M059J (cell line): ENCODE data around the gene PIK3C2G. TPM values are rescaled to one million over a fixed set of nuclear protein-coding genes. Genes with fewer than 3 reads are reported as not detected.
"Not testable (repeated sequence)": the region's sequence is repeated elsewhere in the genome, so short reads cannot be mapped to it uniquely, and the experiment has no call there.

Experiments
- DNase-seq: peaks from one replicate; pipeline ENCODE4 v3.0.0-alpha.2; 2012; ENCODE audit warnings: low read depth
- total RNA-seq: library from RNA; depleted of rRNA; stranded (reverse); fragments of >200 nt; shearing (Covaris generic); gene quantifications from 2 replicates; pipeline ENCODE4 v1.2.3, GENCODE V29; 2014; rRNA removed

Gene PIK3C2G, protein sequence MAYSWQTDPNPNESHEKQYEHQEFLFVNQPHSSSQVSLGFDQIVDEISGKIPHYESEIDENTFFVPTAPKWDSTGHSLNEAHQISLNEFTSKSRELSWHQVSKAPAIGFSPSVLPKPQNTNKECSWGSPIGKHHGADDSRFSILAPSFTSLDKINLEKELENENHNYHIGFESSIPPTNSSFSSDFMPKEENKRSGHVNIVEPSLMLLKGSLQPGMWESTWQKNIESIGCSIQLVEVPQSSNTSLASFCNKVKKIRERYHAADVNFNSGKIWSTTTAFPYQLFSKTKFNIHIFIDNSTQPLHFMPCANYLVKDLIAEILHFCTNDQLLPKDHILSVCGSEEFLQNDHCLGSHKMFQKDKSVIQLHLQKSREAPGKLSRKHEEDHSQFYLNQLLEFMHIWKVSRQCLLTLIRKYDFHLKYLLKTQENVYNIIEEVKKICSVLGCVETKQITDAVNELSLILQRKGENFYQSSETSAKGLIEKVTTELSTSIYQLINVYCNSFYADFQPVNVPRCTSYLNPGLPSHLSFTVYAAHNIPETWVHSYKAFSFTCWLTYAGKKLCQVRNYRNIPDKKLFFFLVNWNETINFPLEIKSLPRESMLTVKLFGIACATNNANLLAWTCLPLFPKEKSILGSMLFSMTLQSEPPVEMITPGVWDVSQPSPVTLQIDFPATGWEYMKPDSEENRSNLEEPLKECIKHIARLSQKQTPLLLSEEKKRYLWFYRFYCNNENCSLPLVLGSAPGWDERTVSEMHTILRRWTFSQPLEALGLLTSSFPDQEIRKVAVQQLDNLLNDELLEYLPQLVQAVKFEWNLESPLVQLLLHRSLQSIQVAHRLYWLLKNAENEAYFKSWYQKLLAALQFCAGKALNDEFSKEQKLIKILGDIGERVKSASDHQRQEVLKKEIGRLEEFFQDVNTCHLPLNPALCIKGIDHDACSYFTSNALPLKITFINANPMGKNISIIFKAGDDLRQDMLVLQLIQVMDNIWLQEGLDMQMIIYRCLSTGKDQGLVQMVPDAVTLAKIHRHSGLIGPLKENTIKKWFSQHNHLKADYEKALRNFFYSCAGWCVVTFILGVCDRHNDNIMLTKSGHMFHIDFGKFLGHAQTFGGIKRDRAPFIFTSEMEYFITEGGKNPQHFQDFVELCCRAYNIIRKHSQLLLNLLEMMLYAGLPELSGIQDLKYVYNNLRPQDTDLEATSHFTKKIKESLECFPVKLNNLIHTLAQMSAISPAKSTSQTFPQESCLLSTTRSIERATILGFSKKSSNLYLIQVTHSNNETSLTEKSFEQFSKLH (N-terminal part only)
- 0.02 TPM in 1 of 2 replicates, not detected in the other for total RNA-seq

DNA sequence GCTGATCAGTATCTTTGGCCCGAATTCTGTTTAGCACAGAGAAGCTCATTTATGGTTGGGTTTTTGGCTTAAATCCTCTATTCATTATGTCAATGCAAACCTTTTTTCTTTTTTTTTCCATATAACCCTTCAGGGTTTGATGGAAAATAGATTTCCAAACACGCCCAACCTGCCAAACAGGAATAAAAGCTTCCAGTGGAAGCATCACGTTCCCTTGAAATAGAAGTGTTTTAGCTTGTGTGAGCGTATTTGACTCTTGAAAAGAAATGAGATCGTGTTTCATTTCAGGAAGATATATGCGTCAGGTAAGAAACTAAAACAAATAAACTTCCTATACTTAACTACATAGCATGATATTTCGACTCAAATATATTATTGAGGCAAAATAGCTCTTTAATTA lies at the start of gene PIK3C2G:
TSS of gene PIK3C2G (plus strand) at position 246 of the 400 bp plus-strand sequence. CDS start 20,564 bp downstream, outside the sequence.
- no peak for DNase-seq

- peak; percentile 48 for DNase-seq
These were observed 43.4 kb upstream of the PIK3C2G start for GRCh38 chr12:18217966-18218365.

- no peak for DNase-seq
These were observed 39.6 kb upstream of the PIK3C2G start for GRCh38 chr12:18221726-18222125.

DNA sequence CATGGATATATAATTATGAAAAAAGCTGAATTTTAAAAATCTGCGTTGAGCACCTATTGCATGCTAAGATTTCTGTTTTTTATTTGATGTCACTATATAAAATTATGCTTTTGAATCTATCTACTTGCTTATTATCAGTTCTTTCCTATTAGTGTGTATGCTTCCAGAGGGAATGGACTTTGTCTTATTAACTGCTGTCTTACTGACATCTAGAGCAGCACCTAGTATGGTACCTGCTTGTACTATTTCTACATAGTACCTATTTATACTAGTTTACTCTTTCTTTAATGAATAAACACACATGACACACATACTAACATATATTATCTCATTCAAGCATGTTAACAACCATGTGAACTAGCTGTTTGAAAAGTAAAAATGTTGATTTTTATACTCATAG lies 38.6 kb upstream of the PIK3C2G start:
- no peak for DNase-seq

DNA sequence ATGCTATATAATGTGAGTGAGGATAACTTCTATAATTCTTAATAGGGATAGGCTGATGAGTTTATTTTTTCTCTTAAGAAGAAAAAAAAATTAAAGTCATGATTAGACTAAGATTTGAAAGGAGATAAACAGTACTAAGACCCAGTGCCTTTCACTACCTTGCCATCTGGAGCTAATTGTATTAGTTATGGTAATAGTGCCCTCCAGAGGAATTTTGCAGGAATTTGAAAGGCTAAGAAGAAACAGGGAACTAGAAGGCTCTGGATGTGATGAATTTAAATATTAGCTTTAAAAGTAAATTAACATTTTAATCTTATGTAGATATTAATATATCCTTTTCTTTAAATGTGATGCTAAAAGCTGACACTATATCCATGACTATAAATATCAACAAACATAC lies 36.6 kb upstream of the PIK3C2G start:
- peak; percentile 46 for DNase-seq

DNA sequence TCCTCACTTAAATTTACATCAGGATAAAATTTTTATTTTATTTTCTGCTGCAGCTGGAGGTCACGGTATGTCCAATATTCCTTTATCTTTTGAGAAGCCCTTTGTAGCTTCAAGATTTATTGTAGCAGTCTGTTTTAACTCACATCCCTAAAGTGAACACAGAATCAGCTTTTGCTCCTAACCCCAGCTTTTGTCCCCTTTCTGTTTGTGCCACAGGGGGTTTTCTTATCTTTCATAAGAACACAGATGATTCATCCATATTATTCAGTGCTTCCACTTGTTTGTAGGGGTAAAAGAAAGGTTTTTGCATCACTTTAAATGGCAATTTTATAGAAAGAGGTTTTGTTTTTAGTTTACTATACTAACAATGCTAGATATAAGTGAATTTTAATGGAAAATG lies 21.8 kb upstream of the PIK3C2G start:
- no peak for DNase-seq

GRCh38 chr12:18242380-18243089 lies 18.8 kb upstream of the PIK3C2G start:
- DNase-seq: no peak

DNA sequence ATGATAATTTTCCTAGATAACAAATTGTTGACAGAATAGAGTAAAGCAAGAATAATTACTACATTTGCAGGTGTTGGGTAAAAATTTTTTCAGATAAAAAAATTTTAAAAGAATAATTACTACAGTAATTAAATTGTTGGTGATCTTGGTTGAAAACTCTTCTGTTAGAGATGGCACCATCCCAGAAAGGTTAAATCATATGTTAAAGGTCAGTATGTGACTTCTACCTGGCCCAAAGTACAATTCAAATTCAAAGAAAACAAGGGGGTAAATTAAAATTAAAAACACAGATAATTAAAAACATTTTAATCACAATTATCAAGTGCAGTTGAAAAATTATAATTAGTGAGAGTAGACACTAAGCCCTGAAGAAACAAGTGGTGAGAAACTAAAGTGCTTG lies 18.1 kb upstream of the PIK3C2G start:
- DNase-seq: no peak

DNA sequence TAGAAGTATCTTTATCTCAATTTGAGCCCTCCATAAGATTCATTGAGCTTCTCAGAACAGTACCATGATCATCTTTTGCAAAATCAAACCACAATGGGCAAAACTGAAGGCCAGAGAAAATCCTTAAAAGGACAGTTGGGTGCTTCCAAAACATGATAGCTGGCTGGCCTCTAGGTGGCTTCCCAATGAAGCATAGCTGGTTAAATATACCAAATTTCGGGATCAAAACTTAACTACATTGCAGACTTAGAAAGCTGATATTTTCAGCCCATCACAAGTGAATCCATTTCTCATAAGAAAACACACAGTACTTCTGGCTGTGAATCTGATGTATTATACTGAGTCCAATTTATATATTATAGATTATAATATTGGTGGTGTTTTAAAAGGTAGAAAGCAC lies 15.3 kb upstream of the PIK3C2G start:
- DNase-seq: no peak

DNA sequence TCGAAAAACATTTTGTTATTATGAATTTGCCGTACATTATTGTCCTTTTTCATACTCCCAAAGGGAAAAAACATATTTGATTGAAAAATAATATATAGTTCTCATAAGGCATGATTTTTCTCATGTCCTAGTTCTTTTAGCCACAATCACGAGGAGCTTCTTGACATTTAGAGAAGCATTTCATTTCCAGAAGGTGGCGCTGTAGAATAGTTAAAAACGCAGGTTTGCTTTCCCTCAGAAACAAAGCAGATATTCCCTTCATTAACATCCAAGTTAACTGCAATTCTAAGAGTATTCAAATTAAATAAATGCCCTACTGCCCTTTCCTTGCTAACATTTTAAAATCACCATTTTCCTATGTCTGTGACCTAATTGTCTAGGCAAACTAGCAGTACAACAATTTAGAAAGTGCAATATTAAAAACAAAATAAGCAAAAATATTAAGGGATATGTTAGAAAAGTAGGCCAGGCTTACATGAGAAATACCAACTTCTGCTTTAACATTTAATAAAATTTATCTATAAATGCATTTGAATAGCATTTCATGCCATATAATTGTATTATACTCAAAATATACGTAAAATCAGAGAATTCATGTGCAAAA lies 10.9 kb upstream of the PIK3C2G start:
- DNase-seq: peak; percentile 62

GRCh38 chr12:18254081-18254480 lies 7.2 kb upstream of the PIK3C2G start:
- DNase-seq: no peak

DNA sequence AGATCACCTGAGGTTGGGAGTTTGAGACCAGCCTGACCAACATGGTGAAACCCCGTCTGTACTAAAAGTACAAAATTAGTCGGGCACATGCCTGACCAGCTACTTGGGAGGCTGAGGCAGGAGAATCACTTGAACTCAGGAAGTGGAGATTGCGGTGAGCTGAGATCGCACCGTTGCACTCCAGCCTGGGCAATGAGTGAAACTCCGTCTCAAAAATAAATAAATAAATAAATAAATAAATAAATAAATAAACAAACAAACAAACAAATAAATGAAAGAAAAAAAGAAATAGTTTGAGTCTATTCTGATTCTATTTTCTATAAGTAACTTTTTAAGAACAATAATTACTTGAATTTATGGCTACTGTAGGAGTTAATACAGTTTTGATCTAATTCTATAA lies 6.3 kb upstream of the PIK3C2G start:
- DNase-seq: not testable (repeated sequence)

DNA sequence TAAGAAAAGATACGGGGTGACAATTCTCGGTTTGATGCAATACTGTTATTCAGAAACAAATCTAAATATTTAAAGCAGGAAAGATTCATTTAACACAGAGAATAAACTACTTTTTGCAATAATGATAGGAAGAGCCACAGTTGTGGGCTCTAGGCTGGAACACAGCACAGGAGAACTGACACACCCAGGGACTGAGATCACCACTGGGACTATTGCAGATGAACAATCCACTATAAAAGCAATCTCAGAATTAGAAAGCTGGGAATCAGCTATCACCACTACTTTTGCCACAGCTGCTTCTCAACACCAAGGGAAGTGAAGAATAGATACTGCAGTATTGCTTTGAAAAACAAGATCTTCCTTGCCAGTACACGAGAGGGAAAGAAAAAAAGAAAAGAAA lies 4.1 kb upstream of the PIK3C2G start:
- DNase-seq: no peak

DNA sequence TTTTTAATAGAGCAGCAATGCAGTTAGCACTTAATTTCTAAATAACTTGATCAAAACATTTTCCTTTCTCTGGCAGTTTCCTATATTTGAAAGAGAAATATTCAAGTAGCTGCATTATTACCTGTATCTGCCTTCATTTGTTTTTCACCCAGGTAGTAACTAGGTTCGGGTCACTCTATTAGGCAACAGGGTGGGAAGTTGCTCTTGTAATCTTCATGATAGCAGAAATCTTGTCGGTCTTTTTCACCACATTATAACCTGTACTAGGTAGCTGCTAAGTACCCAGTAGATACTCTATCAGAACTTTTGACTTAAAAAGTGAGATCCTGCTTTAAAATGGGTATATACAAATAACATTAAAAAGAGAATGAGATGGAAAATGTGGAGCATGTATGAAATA lies 2.4 kb upstream of the PIK3C2G start:
- no peak for DNase-seq

DNA sequence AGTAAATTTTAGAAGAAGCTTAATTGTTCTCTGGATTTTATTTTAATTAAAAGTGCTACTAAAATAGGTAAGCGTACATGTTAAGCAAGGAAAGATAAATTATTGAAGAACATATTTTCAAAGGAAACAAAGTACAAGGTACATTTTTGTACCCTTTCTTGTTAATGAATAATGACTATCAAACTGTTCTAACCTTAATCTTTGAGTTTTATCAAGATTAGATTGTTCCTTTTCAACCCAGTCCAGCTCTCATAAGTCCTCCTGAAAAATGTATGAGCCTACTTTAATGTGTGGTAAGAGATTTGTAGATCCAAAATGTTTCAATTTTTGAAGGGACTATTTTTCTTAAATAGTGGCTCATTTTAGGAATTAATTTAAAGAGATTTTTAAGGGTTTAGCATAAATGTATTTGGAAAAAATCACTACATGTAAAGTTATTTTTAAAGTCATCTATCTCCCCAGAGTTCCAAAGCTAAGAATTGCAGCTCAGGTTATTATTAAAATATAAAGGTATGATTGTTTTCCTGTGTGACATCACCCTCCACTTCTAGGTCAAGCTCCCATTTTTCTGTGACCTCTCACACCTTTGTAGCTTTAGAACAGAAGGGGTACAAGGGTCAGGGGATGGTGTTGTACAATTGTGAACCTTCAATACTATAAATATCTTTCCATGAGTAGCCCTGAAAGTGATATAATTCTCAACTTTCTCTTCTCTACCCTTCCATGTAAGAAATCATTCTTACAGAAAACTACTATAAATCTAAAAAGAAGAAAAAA lies 1.2 kb upstream of the PIK3C2G start:
- no peak for DNase-seq

- DNase-seq: no peak
These were observed 588 bp downstream of the PIK3C2G start for GRCh38 chr12:18261906-18262305.

GRCh38 chr12:18262514-18262913 lies 1.2 kb downstream of the PIK3C2G start:
- DNase-seq: peak; percentile 60

- no peak for DNase-seq
These were observed 3.3 kb downstream of the PIK3C2G start for GRCh38 chr12:18264581-18265075.

GRCh38 chr12:18267427-18268099 lies 6.2 kb downstream of the PIK3C2G start:
- no peak for DNase-seq
